GM12874 (cell line): ENCODE measurements around the gene NAGA.

Source experiments
- CTCF ChIP-seq: IDR thresholded peaks from 2 replicates; pipeline ENCODE4 v1.5.1; 2011; ENCODE audit warnings: low read depth, mild to moderate bottlenecking, control low read depth, low read length, moderate library complexity; ENCODE audit not compliant: insufficient read depth

The NAGA gene

DNA sequence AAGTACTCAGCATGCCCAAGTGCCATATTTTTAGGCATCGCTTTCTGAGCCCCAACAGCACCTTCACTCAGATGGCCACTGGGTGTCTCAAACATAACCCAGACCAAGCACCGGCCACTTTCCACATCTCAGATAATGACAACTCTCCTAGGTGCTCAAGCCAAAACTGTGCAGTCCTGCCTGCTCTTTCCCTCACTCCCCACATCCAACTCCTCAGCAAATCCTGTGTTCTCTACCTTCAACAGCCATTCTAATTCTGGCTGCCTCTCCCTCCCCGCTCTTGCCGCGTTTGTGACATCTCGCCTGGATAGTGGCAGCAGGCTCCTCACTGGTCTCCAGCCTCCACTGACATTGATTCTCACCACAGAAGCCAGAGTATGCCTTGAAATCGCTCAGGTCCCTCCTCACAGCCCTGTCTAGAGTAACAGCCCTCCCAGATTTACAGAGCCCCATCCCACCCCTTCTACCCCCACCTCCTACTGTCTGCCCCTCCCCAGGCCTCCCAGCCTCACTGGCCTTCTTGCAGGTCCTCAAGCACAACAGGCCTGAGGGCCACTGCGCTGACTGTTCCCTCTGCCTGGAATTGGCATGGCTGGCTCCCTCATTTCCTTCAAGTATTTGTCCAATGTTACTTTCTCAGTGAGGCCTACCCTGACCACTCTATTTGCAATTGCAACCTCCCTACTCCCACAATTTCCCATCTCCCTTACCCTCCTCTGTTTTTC lies 2.2 kb upstream of the NAGA start:
- 0 out of 2 replicates have a peak, but pooled peaks have one; percentile 5 for TF ChIP-seq CTCF

DNA sequence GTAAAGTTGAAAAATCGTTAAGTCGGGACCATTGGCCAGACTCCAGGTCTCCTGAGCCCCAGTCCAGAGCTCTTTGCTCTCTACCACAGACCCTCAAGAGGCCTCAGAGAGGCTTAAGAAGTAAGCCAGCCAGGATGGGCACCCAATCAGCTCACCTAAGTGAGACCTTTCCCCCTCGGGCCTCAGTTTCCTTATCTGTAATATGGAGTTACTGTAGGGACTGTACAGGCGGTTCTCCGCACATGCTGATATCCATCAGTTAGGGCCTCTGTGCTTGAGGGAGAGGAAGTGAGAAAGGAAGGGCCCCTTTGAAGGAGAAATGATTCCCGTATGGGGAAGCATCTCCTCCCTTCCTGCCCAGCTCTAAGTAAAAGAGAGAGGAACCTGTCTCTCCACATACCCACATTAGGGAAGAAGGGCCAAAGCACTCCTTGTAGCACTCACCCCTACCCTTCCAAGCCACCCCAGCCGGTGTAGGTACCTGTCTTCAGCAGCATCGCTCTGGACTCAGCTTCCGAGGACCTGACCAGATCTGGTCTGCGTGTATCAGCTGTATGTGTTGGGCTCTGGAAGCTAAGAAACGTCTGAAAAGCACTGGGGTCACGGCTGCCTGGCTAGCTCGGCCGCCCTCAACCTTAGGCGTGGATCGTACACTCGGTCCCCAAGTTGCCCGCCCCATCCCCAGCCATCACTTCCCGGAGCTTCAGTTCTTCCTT lies 653 bp downstream of the NAGA start:
- TF ChIP-seq CTCF, result no peak

- no peak for TF ChIP-seq CTCF
Measured at GRCh38 chr22:42068291-42068690, 2.3 kb downstream of the NAGA start.

DNA sequence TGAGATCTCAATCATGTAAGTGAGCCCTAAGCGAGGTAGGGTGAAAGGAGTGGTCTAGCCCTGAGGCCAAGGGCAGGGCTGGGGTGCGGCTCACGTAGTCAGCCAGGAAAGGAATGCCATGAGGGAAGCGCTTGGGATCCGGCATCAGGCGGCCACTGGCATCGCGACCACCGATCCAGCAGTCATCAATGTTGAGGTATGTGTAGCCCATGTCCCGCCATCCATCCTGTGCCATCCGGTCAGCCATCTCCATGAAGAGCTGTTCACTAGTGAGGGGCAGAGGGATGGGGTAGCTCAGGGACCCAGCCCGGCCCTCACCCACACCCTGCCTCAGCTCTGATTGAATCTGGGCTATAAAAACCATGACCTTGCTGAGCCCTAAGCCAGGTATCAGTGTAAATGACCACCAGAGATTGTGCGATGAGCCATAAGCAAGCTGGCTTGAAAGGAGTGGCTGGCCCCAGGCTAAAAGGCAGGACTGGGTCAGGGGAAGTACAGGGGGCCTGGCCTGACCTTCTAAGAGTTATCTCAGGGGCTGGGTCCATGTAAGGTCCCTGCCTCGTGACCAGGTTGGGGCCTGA lies 2.9 kb downstream of the NAGA start:
- no peak for TF ChIP-seq CTCF

DNA sequence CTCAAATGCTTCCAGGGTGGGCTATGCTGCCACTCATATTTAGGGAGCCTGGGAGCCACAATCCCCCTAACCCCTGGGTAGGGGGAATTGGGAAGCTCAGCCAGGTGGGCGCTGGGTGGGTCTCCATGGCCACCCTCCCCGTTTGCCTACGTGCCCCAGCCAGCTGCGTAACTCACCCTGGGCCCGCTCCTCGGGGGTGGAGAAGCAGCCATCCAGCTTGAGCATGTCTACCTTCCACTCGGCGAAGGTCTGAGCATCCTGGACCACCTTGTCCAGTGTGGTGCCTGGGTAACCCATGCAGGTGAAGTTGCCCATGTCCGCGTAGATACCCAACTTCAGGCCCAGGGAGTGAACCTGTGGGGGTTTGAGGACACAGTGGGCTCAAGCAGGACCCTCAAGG lies 3.7 kb downstream of the NAGA start:
- no peak for TF ChIP-seq CTCF

- no peak for TF ChIP-seq CTCF
Measured at GRCh38 chr22:42066126-42066761, 4.4 kb downstream of the NAGA start.
